Endodermal cell (in vitro differentiated cells): ENCODE measurements around the gene TMEM19. TPM values are rescaled to one million over a fixed set of nuclear protein-coding genes. Genes with fewer than 3 reads are reported as not detected.

Source experiments
- DNase-seq: peaks from one replicate; pipeline ENCODE4 v3.0.0-alpha.2; 2017
- H3K27ac ChIP-seq: 2 replicates; pipeline ENCODE4 v1.5.1; 2013; ENCODE audit warnings: mild to moderate bottlenecking, low read depth, low read length, moderate library complexity
- H3K27me3 ChIP-seq: 2 replicates; pipeline ENCODE4 v1.6.1; 2013; ENCODE audit warnings: mild to moderate bottlenecking, low read length, moderate library complexity; ENCODE audit not compliant: insufficient read depth, control insufficient read depth, poor library complexity, severe bottlenecking
- H3K36me3 ChIP-seq: 2 replicates; pipeline ENCODE4 v1.7.0; 2013; ENCODE audit warnings: mild to moderate bottlenecking, low read length, moderate library complexity; ENCODE audit not compliant: control insufficient read depth, insufficient read depth
- H3K4me1 ChIP-seq: one replicate; pipeline ENCODE4 v1.7.0; 2013; ENCODE audit warnings: low read length; ENCODE audit not compliant: control insufficient read depth, insufficient read depth
- H3K4me3 ChIP-seq: 2 replicates; pipeline ENCODE4 v1.5.1; 2013; ENCODE audit warnings: mild to moderate bottlenecking, low read length, moderate library complexity
- H3K9ac ChIP-seq: 2 replicates; pipeline ENCODE4 v1.6.1; 2013; ENCODE audit warnings: mild to moderate bottlenecking, low read length, moderate library complexity; ENCODE audit not compliant: poor library complexity, severe bottlenecking; ENCODE audit errors: extremely low read depth
- H3K9me3 ChIP-seq: 2 replicates; pipeline ENCODE4 v1.6.1; 2013; ENCODE audit warnings: mild to moderate bottlenecking, low read length, moderate library complexity; ENCODE audit not compliant: control insufficient read depth
- H3K27ac Mint-ChIP-seq: 2 replicates; pipeline ENCODE4 v1.8.0; 2020; ENCODE audit warnings: mixed read lengths
- H3K27me3 Mint-ChIP-seq: 2 replicates; pipeline ENCODE4 v1.8.0; 2021; ENCODE audit warnings: mild to moderate bottlenecking, mixed read lengths; ENCODE audit not compliant: insufficient read depth
- H3K36me3 Mint-ChIP-seq: 2 replicates; pipeline ENCODE4 v1.8.0; 2020; ENCODE audit warnings: low read depth, mixed read lengths
- H3K4me1 Mint-ChIP-seq: 2 replicates; pipeline ENCODE4 v1.8.0; 2020; ENCODE audit warnings: mixed read lengths
- H3K4me3 Mint-ChIP-seq: 2 replicates; pipeline ENCODE4 v1.8.0; 2020; ENCODE audit warnings: mild to moderate bottlenecking, moderate library complexity, mixed read lengths
- H3K9me3 Mint-ChIP-seq: 2 replicates; pipeline ENCODE4 v1.8.0; 2020; ENCODE audit warnings: mild to moderate bottlenecking, mixed read lengths
- WGBS, 2 experiments: methylation state at CpG; one replicate each; pipeline versions ENCODE4 v1.1.5 to v1.1.7; 2013; ENCODE audit warnings: missing lambda C conversion rate in 2 of 2, mixed read lengths in 1 of 2; ENCODE audit not compliant: insufficient coverage in 1 of 2, insufficient read length in 1 of 2; 5-methylcytosine and 5-hydroxymethylcytosine counted together
- total RNA-seq, 2 donors: library from RNA; stranded (reverse); fragmentation: NEBNext Ultra II Directional in 1 of 2; extraction: Animal tissue kit (Norgen Biotek cat#: 25700) in 1 of 2; gene quantifications; 2 replicates in 1 of 2; 3 replicates in 1 of 2; pipeline ENCODE4 v1.2.1, GENCODE V29; 2021
- TF ChIP-seq, protein P1 (sequence below): fragments of 200-600 bp; sonication (generic); conservative IDR thresholded peaks from 2 replicates; pipeline ENCODE4 v1.5.0; 2021; ENCODE audit warnings: antibody characterized with exemption, mild to moderate bottlenecking

TMEM19 gene
- total RNA-seq, 2 donors from 2014 or later: 12.7 to 15.9 TPM

DNA sequence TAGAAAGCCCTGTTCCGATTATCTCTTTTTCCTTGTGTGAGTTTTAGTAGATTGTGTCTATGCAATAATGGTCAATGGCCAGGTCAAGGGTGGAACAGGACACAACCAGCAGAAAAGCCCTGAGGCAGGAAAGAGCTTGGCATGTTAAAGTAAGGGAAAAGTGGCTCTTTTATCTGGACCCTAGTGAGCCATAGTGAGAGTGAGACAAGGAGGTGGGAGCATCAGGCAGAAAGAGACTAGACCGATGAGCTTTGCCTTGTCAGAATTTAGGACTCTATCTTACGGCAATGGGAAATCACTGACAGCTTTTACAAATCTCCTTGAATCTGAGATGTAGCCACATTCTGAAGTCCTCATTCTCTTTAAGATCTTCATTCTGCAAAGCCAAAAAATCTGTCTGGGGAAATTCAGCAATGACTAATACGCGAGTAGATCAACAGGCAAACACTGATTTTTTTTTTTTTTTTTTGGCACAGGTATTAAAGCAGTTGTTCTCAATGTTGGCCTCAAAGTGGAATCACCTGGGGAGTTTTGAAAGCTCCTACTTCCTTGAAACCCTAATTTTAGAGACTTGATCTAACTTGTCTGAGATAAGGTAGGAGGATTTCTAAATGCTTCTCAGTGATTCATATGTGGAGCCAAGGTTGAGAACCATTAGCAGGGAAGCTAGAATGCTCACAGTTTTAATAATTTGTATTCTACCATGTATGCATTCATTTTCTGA lies 33.9 kb downstream of the TMEM19 start:
- Histone ChIP-seq H3K9ac (no peak overlapping the region), H3K27ac (no peak overlapping the region), H3K9me3 (peaks cover 3% of the 10 kb centered on the region), H3K4me3 (no peak overlapping the region), H3K36me3 (no peaks in the 10 kb centered on the region), H3K4me1 (no peaks in the 10 kb centered on the region), H3K27me3 (no peaks in the 10 kb centered on the region)
- DNase-seq: no peak
- no peaks in the 10 kb centered on the region for H3K27me3 Mint-ChIP-seq
- H3K27ac Mint-ChIP-seq: no peak overlapping the region
- H3K36me3 Mint-ChIP-seq: no peaks in the 10 kb centered on the region
- peaks cover 8% of the 10 kb centered on the region for H3K9me3 Mint-ChIP-seq
- 97 to 98% methylated on average over 5 of the region's 5 CpGs for WGBS, 2 experiments
- TF ChIP-seq, protein P1, sequence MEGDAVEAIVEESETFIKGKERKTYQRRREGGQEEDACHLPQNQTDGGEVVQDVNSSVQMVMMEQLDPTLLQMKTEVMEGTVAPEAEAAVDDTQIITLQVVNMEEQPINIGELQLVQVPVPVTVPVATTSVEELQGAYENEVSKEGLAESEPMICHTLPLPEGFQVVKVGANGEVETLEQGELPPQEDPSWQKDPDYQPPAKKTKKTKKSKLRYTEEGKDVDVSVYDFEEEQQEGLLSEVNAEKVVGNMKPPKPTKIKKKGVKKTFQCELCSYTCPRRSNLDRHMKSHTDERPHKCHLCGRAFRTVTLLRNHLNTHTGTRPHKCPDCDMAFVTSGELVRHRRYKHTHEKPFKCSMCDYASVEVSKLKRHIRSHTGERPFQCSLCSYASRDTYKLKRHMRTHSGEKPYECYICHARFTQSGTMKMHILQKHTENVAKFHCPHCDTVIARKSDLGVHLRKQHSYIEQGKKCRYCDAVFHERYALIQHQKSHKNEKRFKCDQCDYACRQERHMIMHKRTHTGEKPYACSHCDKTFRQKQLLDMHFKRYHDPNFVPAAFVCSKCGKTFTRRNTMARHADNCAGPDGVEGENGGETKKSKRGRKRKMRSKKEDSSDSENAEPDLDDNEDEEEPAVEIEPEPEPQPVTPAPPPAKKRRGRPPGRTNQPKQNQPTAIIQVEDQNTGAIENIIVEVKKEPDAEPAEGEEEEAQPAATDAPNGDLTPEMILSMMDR: no peak
- H3K4me1 Mint-ChIP-seq: no peaks in the 10 kb centered on the region
- no peak overlapping the region for H3K4me3 Mint-ChIP-seq

DNA sequence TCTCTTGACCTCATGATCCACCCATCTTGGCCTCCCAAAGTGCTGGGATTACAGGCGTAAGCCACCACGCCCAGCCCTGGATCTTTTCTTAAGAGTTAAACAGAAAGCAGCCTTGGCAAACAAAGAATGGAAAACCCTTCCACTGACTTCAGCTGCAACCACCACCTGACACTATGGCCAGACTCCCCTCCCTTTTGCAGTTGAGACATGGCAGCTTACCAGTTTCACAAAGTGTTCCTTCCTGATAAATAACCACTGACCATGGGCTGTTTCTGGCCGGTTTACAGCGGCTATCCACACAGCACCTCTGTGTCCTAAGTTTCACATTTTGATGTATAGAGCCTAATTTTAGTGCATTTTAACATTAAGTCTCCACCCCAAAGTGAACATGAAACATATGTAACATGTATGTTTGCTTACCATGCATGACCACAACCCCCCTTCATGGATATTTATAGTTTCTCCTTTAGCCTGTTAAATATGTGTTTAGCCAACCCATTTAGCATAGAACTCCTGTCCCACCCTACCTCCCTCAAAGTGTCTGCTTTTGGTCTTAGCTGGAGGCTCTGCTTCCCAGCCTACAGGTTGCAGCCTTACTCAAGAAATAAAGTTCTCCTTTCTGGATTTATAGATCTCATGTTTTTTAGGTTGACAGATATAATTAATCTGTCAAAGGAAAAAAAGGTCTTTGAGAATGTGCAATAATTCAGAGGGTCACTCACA lies 36.1 kb downstream of the TMEM19 start:
- Mint-ChIP-seq H3K36me3 (no peaks in the 10 kb centered on the region), H3K27me3 (no peaks in the 10 kb centered on the region), H3K27ac (no peak overlapping the region), H3K4me1 (no peaks in the 10 kb centered on the region), H3K9me3 (no peaks in the 10 kb centered on the region), H3K4me3 (no peak overlapping the region)
- H3K9me3 ChIP-seq: no peaks in the 10 kb centered on the region
- H3K27me3 ChIP-seq: no peaks in the 10 kb centered on the region
- DNase-seq: no peak
- no peaks in the 10 kb centered on the region for H3K36me3 ChIP-seq
- no peak overlapping the region for H3K27ac ChIP-seq
- 50 to 96% methylated on average over 1 to 4 of the region's 4 CpGs for WGBS, 2 experiments
- no peaks in the 10 kb centered on the region for H3K4me1 ChIP-seq
- no peak overlapping the region for H3K9ac ChIP-seq
- TF ChIP-seq, protein P1: no peak
- no peak overlapping the region for H3K4me3 ChIP-seq

DNA sequence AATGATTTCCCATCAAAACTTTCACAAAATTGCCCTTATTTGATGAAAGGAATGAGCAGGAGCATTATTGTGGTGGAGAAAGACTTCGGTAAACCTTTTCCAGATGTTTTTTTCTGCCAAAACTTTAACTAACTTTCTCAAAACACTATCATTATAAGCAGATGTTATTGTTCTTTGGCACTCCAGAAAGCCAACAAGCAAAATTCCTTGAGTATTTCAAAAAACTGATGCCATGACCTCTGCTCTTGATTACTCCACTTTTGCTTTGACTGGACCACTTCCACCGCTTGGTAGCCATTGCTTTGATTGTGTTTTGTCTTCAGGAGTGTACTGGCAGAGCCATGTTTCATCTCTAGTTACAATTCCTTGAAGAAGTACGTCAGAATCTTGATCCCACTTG lies 39.1 kb downstream of the TMEM19 start:
- Histone ChIP-seq H3K9ac (no peak overlapping the region), H3K9me3 (no peaks in the 10 kb centered on the region), H3K27me3 (no peaks in the 10 kb centered on the region), H3K4me3 (no peak overlapping the region), H3K36me3 (no peaks in the 10 kb centered on the region), H3K4me1 (no peaks in the 10 kb centered on the region), H3K27ac (no peak overlapping the region)
- 89 to 100% methylated on average over 2 of the region's 3 CpGs for WGBS, 2 experiments
- no peaks in the 10 kb centered on the region for H3K36me3 Mint-ChIP-seq
- no peaks in the 10 kb centered on the region for H3K4me1 Mint-ChIP-seq
- TF ChIP-seq, protein P1: no peak
- no peaks in the 10 kb centered on the region for H3K9me3 Mint-ChIP-seq
- H3K27ac Mint-ChIP-seq: no peak overlapping the region
- DNase-seq: no peak
- H3K4me3 Mint-ChIP-seq: no peak overlapping the region
- no peaks in the 10 kb centered on the region for H3K27me3 Mint-ChIP-seq
